BLaER1 treated with 17β-estradiol and CSF1 and Interleukin-3, amounts not matched to agents 10 nM and 100 nM (cell line): Measurements from ENCODE around the gene RUSF1.
A peak's percentile ranks its signal among the peaks of the same experiment; 100 is the strongest.

ENCODE experiments used
- H3K27ac ChIP-seq, 11 experiments: shearing (Covaris generic); formaldehyde crosslinking; 2 replicates each; pipeline ENCODE4 v1.8.1; 2022
- H3K27me3 ChIP-seq, 11 experiments: shearing (Covaris generic); formaldehyde crosslinking; 2 replicates each; pipeline ENCODE4 v1.8.1; 2022
- H3K36me3 ChIP-seq, 11 experiments: shearing (Covaris generic); formaldehyde crosslinking; 2 replicates each; pipeline ENCODE4 v1.8.1; 2022
- H3K4me1 ChIP-seq, 10 experiments: shearing (Covaris generic); formaldehyde crosslinking; 2 replicates each; pipeline ENCODE4 v1.8.1; 2022
- H3K4me2 ChIP-seq, 11 experiments: shearing (Covaris generic); formaldehyde crosslinking; 2 replicates each; pipeline ENCODE4 v1.8.1; 2022
- H3K4me3 ChIP-seq, 10 experiments: shearing (Covaris generic); formaldehyde crosslinking; 2 replicates each; pipeline ENCODE4 v1.8.1; 2022
- H3K9ac ChIP-seq, 11 experiments: shearing (Covaris generic); formaldehyde crosslinking; 2 replicates each; pipeline ENCODE4 v1.8.1; 2022
- H3K9me3 ChIP-seq, 11 experiments: shearing (Covaris generic); formaldehyde crosslinking; replicated peaks in 1 of 11; 2 replicates each; pipeline ENCODE4 v1.8.1; 2022
- H4K20me1 ChIP-seq, 11 experiments: shearing (Covaris generic); formaldehyde crosslinking; 2 replicates each; pipeline ENCODE4 v1.8.1; 2022
- Cebpa-rat ChIP-seq, 11 experiments: shearing (Covaris generic); IDR thresholded peaks; 2 replicates each; pipeline ENCODE4 v1.8.1; 2022

The RUSF1 gene

DNA sequence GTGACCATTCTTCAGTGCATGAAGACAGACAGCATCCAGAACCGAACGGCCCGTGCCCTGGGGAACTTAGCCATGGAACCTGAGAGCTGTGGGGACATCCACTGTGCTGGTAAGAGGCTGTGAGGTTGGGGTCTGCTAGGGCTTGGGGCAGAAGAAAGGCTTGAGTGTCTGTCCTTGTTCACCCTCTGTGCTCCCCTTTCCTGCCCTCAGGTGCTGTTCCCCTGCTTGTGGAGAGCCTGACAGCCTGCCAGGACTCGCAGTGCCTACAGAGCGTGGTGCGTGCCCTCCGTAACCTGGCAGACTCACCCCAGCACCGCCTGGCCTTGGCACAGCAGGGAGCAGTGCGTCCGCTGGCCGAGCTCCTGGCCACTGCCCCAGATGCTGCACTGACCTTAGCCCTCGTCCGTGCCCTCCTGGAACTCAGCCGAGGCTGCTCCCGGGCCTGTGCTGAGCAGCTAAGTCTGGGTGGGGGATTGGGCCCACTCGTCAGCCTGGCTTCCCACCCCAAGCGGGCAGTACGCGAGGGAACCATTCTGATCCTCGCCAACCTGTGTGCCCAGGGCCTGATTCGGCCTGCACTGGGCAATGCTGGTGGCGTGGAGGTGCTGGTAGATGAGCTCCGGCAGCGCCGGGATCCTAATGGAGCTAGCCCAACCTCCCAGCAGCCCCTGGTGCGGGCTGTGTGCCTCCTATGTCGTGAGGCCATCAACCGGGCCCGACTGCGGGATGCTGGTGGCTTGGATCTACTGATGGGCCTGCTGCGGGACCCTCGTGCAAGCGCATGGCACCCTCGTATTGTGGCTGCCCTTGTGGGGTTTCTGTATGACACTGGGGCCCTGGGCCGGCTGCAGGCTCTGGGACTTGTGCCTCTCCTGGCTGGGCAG, 46.0 kb downstream of the RUSF1 start:
- no peaks in the 10 kb centered on the region for H3K27me3 ChIP-seq
- peaks cover 48 to 79% (median 71%) of the 10 kb centered on the region in 10 experiments for H3K4me1 ChIP-seq
- peaks cover 10 to 52% (median 12%) of the 10 kb centered on the region in 11 experiments; a peak in 21 of 22 replicates for H4K20me1 ChIP-seq
- H3K9ac ChIP-seq: peak overlapping the region in 3 of 11 experiments; percentile 1 to 31 (median 22); a peak in 2 of 22 replicates
- peak overlapping the region in 3 of 11 experiments; percentile 24 to 40 (median 33); a peak in 5 of 22 replicates for H3K27ac ChIP-seq
- no peak overlapping the region for H3K4me2 ChIP-seq
- no peak overlapping the region for H3K4me3 ChIP-seq
- no peaks in the 10 kb centered on the region for H3K9me3 ChIP-seq
- no peak for TF ChIP-seq Cebpa-rat (IDR thresholded peaks at IDR 0.05)
- peaks cover 18 to 54% (median 37%) of the 10 kb centered on the region in 11 experiments for H3K36me3 ChIP-seq

DNA sequence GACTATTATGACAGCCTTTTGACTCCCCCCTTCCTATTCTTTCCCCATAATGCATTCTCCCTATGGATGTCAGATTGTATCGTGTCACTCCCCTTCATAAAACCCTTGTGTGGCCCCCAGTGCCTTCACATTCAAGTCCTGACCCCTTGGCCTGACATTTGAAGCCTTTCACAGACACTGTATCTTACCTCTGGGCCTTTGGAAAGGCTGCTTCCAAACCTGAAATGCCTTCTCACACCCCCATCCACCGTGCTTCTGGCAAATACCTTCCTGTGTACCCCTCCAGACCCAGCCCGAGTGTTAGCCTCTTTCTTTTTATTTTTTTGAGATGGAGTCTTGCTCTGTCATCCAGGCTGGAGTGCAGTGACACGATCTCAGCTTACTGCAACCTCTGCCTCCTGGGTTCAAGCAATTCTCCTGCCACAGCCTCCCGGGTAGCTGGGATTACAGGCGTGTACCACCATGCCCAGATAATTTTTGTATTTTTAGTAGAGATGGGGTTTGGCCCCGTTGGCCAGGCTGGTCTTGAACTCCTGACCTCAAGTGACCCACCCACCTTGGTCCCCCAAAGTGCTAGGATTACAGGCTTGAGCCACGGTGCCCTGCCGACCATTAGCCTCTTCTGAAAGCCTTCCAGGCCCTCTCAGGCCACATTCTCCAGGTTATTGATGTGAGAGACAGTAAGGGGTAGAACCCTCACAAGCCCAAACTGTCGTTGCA, 46.8 kb downstream of the RUSF1 start:
- peak overlapping the region in 3 of 11 experiments; percentile 1 to 27 (median 10); a peak in 4 of 22 replicates for H3K9ac ChIP-seq
- TF ChIP-seq Cebpa-rat (IDR thresholded peaks at IDR 0.05): no peak
- peaks cover 18 to 55% (median 40%) of the 10 kb centered on the region in 11 experiments for H3K36me3 ChIP-seq
- H3K27me3 ChIP-seq: no peaks in the 10 kb centered on the region
- peaks cover 48 to 79% (median 71%) of the 10 kb centered on the region in 10 experiments for H3K4me1 ChIP-seq
- H3K27ac ChIP-seq: peak overlapping the region in 4 of 11 experiments; percentile 11 to 33 (median 20); a peak in 3 of 22 replicates
- H4K20me1 ChIP-seq: peaks cover 18 to 53% (median 20%) of the 10 kb centered on the region in 11 experiments; a peak in 21 of 22 replicates
- no peaks in the 10 kb centered on the region for H3K9me3 ChIP-seq
- H3K4me2 ChIP-seq: peak overlapping the region in 8 of 11 experiments; percentile 0 to 99 (median 94); a peak in 10 of 22 replicates
- no peak overlapping the region for H3K4me3 ChIP-seq

DNA sequence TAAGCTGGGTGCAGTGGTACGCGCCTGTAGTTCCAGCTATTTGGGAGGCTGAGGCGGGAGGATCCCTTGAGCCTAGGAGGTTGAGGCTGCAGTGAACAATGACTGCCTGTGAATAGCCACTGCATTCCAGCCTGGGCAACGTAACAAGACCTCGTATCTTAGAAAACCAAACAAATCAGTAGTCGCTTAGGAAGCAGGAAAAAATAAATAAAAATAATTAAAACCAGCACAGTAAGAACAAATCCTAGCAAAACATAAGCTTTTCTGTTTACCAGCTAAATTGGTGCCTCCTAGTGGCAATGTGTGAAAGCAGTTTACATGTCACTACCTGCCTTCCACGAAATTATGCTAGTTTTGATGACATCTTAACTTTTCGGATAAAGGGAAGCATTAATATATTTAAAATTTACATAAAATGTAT, 47.6 kb downstream of the RUSF1 start:
- Histone ChIP-seq H3K9ac (peak overlapping the region in 10 of 11 experiments; percentile 71 to 100 (median 98); a peak in 16 of 22 replicates), H3K4me3 (peak overlapping the region; percentile 53 to 89 (median 73))

DNA sequence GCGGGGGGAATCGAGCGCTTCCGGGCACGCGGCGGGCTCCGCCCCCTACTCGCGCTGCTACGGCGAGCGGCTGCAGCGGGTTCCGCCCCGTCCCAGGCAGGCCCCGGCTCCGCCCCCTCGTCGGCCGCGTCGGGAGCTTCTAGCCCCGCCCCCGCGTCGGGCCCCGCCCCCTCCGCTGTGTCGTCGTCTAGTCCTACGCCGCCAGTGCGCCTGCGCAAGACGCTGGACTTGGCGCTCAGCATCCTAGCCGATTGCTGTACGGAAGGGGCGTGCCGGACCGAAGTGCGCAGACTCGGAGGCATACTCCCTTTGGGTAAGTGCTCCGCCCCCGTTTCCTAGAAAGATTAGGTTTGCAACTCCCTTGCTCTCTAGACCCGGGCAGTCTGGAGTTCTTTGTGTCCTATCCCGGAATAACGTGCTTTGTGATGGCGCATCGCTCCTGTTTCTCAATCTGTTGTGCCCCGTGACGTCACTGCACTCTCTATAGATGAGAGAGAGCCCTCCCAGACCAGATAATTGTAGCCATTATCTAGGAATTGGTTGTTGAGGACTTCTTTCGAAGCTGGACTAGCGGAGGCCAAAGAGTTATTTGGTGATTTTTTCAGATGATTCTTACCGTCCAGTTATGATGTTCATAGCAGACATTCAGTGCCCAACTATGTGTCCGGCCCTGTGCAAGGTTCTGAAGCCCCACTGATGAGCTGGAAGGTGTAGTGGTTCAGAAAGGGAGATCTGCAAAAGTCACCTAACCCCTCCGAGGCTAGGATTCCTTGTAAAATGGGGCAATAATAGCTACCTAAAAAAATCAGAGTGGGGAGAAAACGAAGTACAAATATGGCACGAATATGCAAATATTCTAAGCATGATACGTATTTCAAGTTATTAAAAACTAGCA, 48.3 kb downstream of the RUSF1 start:
- Histone ChIP-seq H3K27me3 (no peaks in the 10 kb centered on the region), H3K9me3 (no peaks in the 10 kb centered on the region), H3K36me3 (peaks cover 17 to 54% (median 34%) of the 10 kb centered on the region in 11 experiments), H3K9ac (peak overlapping the region; percentile 94 to 100 (median 99)), H3K4me2 (peak overlapping the region; percentile 88 to 99 (median 96)), H3K4me3 (peak overlapping the region; percentile 71 to 89 (median 80)), H3K27ac (peak overlapping the region; percentile 97 to 100 (median 100)), H3K4me1 (peaks cover 52 to 79% (median 71%) of the 10 kb centered on the region in 10 experiments), H4K20me1 (peaks cover 31 to 60% (median 35%) of the 10 kb centered on the region in 11 experiments; a peak in 21 of 22 replicates)
- TF ChIP-seq Cebpa-rat (IDR thresholded peaks at IDR 0.05): no peak

More for the DNA sequence above, 47.6 kb downstream of the RUSF1 start:
- Histone ChIP-seq H4K20me1 (peaks cover 25 to 53% (median 28%) of the 10 kb centered on the region in 11 experiments; a peak in 21 of 22 replicates), H3K4me2 (peak overlapping the region; percentile 88 to 99 (median 95)), H3K27ac (peak overlapping the region in 9 of 11 experiments; percentile 60 to 100 (median 99); a peak in 14 of 22 replicates), H3K27me3 (no peaks in the 10 kb centered on the region), H3K4me1 (peaks cover 48 to 79% (median 71%) of the 10 kb centered on the region in 10 experiments), H3K36me3 (peaks cover 18 to 54% (median 36%) of the 10 kb centered on the region in 11 experiments), H3K9me3 (no peaks in the 10 kb centered on the region)
- TF ChIP-seq Cebpa-rat (IDR thresholded peaks at IDR 0.05): no peak

DNA sequence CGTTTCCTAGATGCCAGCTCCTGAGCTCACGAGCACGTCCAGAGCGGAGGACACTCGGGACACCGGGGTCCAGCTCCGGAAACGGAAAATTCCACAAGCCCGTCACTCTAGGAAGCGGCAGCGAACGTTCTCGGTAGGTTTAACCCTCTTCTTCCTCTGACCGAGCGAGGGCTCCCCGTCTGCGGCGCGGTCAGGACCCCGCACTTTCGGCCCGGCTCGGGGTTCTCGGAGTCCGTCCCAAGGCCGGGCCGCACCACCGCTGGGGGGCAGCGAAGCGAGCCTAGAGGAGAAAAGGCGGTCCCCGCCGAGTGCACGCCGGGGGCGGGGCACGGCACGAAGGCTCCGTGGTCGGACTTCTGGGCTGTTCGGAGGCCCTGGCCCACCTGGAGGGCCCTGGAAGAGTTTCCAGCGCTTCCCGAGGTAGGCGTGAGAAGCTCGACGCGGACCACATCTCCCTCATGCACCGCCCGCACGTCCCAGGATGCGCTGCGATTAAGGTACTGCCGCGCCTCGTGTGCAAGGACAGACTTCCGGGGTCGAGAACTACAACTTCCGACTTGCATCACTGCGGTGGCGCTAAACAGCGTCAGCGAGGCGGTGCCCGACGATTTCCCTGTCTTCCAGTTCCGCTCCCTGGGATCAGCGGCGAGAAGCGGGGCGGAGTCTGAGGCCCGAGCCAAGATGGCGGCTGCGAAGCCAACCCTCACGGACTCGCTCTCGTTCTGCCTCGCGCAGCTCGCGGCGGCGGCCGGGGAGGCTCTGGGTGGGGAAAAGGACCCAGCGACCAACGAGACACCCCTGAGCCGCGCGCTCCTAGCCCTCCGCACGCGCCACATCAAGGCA, 49.1 kb downstream of the RUSF1 start, which contains the start of gene ARMC5:
Gene ARMC5, plus strand, starts transcription at position 658 of the 843 bp plus-strand sequence. Its CDS starts 24 bp downstream, at position 682.
- Histone ChIP-seq H3K4me2 (peak within 1 kb of the TSS; percentile 91 to 100 (median 97)), H3K36me3 (peaks cover 10 to 45% (median 26%) of the 10 kb centered on the region in 11 experiments; a peak in 21 of 22 replicates), H3K9me3 (no peaks in the 10 kb centered on the region), H3K9ac (peak within 1 kb of the TSS; percentile 94 to 100 (median 99)), H3K4me3 (peak within 1 kb of the TSS; percentile 71 to 89 (median 80)), H3K4me1 (peaks cover 59 to 79% (median 71%) of the 10 kb centered on the region in 10 experiments), H4K20me1 (peaks cover 32 to 68% (median 43%) of the 10 kb centered on the region in 11 experiments; a peak in 21 of 22 replicates), H3K27me3 (no peaks in the 10 kb centered on the region), H3K27ac (peak within 1 kb of the TSS; percentile 97 to 100 (median 100))
- 0 out of 22 replicates have a peak, but pooled peaks of 1 of the 11 experiments have one; percentile 35 for TF ChIP-seq Cebpa-rat (IDR thresholded peaks at IDR 0.05)

DNA sequence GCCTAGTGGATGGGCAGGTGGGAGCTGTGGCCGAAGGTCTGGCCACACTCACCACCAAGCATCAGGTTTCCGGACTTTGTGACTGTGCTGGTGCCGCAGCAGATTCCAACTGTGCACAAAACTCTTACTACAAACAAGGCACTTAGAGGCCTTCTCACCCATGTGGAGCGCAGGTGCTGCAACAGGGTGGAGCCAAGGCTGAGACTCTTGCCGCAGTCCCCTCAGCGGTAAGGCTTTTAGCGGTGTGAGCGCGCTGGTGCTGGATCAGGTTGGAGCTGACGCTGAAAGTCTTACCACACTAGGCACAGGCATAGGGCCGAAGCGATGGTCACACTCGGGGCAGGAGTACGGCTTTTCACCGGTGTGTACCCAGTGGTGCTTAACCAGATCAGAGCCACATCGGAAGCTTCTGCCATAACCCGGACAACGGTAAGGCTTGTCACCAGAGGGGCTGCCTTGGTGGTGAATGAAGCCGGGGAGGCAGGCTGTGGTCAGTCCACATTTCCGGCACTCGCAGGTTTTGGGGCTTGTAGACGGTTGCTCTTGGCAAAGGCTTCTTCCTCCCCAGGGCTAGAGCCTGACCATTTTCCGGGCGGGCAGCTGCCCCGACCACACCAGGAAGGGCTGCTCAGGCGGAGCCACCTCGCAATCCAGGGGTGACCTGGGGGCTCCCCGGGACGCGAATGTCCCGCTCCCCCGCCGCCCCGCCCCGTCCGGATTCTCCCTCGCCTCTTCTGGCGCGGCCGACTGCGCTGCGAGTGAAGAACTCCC, 49.9 kb downstream of the RUSF1 start:
- H3K27me3 ChIP-seq: no peaks in the 10 kb centered on the region
- no peak for TF ChIP-seq Cebpa-rat (IDR thresholded peaks at IDR 0.05)
- peak overlapping the region; percentile 71 to 89 (median 80) for H3K4me3 ChIP-seq
- peaks cover 32 to 75% (median 51%) of the 10 kb centered on the region in 11 experiments; a peak in 21 of 22 replicates for H4K20me1 ChIP-seq
- peaks cover 10 to 37% (median 19%) of the 10 kb centered on the region in 11 experiments; a peak in 21 of 22 replicates for H3K36me3 ChIP-seq
- no peaks in the 10 kb centered on the region for H3K9me3 ChIP-seq
- H3K4me1 ChIP-seq: peaks cover 52 to 79% (median 66%) of the 10 kb centered on the region in 10 experiments
- peak overlapping the region; percentile 94 to 100 (median 99) for H3K9ac ChIP-seq
- peak overlapping the region; percentile 97 to 100 (median 100) for H3K27ac ChIP-seq
- H3K4me2 ChIP-seq: peak overlapping the region; percentile 87 to 100 (median 97)
